ENCODE measurements around the gene PAF1.

DNA sequence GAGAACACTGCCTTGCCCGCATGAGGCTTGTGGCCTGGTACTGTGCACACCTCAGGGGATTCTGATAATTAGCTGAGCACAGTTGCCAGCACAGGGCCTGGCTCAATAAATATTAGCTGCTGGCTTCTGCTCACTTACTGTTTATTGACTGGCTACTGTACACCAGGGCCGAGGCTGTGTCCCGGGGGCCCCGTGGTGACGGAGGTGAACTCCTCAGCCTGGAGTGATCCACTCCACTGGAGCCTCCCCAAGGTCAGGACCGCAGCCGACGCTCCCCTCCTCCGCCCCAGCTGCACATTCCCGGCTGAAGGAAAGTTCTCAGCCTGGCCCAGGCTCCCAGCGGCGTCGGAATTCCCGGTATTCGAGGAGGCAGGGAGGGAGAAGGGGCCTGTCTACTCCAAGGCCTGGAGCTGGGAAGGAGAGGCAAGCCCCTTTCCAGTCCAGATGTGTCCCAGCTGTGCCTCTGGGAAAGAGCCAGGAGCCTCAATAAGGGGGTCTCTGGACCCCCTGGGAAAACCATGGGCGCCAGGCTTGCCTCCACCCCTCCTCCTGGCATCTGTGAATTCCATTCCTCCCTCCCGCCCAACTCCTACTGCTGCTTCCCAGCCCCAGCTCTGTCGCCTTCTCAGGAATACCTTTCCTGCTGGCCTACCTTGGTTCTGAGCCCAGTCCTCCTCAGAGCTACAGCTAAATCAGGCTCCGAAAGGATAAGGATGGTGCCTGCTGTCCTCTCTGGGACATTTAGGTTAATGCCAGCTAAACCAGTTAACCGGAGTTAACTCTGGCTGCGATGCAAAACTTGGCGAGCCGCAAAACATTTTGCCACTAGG lies 37.6 kb upstream of the PAF1 start:
- TF ChIP-seq CTCF (IDR thresholded peaks at IDR 0.05; ENCODE audit: insufficient read depth, low read length) (no peak), GABPA (IDR thresholded peaks at IDR 0.05; ENCODE audit: low read depth) (no peak), POLR2AphosphoS5 (IDR thresholded peaks at IDR 0.05; ENCODE audit: low read depth) (no peak)

All from HL-60 (cell line).